Neural cell (in vitro differentiated cells): ENCODE data around the gene ANKRD35. TPM values are rescaled to one million over a fixed set of nuclear protein-coding genes. Genes with fewer than 3 reads are reported as not detected.

Experiments used
- H2AFZ ChIP-seq: fragments of 200-600, 300-800 bp; sonication (generic), shearing (Covaris generic); 2 replicates; pipeline ENCODE4 v1.6.0; 2014; ENCODE audit warnings: low read depth, mild to moderate bottlenecking, antibody characterized with exemption, low read length, moderate library complexity
- H3F3A ChIP-seq: fragments of 200-600 bp; shearing (Covaris generic); 2 replicates; pipeline ENCODE4 v1.6.1; 2016; ENCODE audit warnings: mild to moderate bottlenecking, moderate library complexity, mixed read lengths, antibody characterized with exemption, low read length; ENCODE audit not compliant: insufficient read depth, poor library complexity, severe bottlenecking
- H3K27ac ChIP-seq: fragments of 200-600, 300-800 bp; sonication (generic), shearing (Covaris generic); 2 replicates; pipeline ENCODE4 v1.5.1; 2014; ENCODE audit warnings: mild to moderate bottlenecking, low read length, moderate library complexity
- H3K27me3 ChIP-seq: fragments of 300-800, 200-600 bp; sonication (generic), shearing (Covaris generic); 2 replicates; pipeline ENCODE4 v1.6.0; 2014; ENCODE audit warnings: mild to moderate bottlenecking, low read depth, low read length, moderate library complexity; ENCODE audit not compliant: insufficient read depth
- H3K36me3 ChIP-seq: fragments of 300-800, 200-600 bp; sonication (generic), shearing (Covaris generic); 2 replicates; pipeline ENCODE4 v1.5.1; 2014; ENCODE audit warnings: mild to moderate bottlenecking, antibody characterized with exemption, low read length, moderate library complexity; ENCODE audit not compliant: insufficient read depth
- H3K4me2 ChIP-seq: fragments of 300-800, 200-600 bp; sonication (generic), shearing (Covaris generic); 2 replicates; pipeline ENCODE4 v1.6.0; 2014; ENCODE audit warnings: mild to moderate bottlenecking, low read length
- H3K4me3 ChIP-seq: fragments of 300-800, 200-600 bp; sonication (generic), shearing (Covaris generic); 2 replicates; pipeline ENCODE4 v1.5.1; 2014; ENCODE audit warnings: mild to moderate bottlenecking, low read length, moderate library complexity
- H3K79me2 ChIP-seq: fragments of 200-600 bp; shearing (Covaris generic); replicated peaks from 2 replicates; pipeline ENCODE4 v1.6.0; 2014; ENCODE audit warnings: mild to moderate bottlenecking, low read length, moderate library complexity; ENCODE audit not compliant: insufficient read depth
- H3K9ac ChIP-seq: fragments of 300-800, 200-600 bp; sonication (generic), shearing (Covaris generic); 2 replicates; pipeline ENCODE4 v1.6.1; 2016; ENCODE audit warnings: mild to moderate bottlenecking, low read length, mixed read lengths
- H3K9me2 ChIP-seq: fragments of 200-600 bp; shearing (Covaris generic); 2 replicates; pipeline ENCODE4 v1.6.1; 2016; ENCODE audit warnings: mild to moderate bottlenecking, low read length, mixed read lengths; ENCODE audit not compliant: insufficient read depth
- H3K9me3 ChIP-seq: fragments of 200-600, 300-800 bp; sonication (generic), shearing (Covaris generic); 2 replicates; pipeline ENCODE4 v1.6.1; 2016; ENCODE audit warnings: mild to moderate bottlenecking, mixed run types, low read length, moderate library complexity, mixed read lengths
- H4K20me1 ChIP-seq: fragments of 200-600 bp; shearing (Covaris generic); 2 replicates; pipeline ENCODE4 v1.6.1; 2016; ENCODE audit warnings: mild to moderate bottlenecking, mixed run types; ENCODE audit not compliant: insufficient read depth
- CTCF ChIP-seq: fragments of 450-650 bp; IDR thresholded peaks from 2 replicates; pipeline ENCODE4 v1.5.1; 2014; ENCODE audit warnings: antibody characterized with exemption, mild to moderate bottlenecking, moderate library complexity; ENCODE audit not compliant: poor library complexity, severe bottlenecking
- EP300 ChIP-seq: fragments of 450-650 bp; conservative IDR thresholded peaks from 2 replicates; pipeline ENCODE4 v1.6.1; 2014; ENCODE audit warnings: antibody characterized with exemption, mild to moderate bottlenecking, moderate library complexity; ENCODE audit not compliant: poor library complexity, severe bottlenecking
- EZH2 ChIP-seq: fragments of 200-600, 300-800 bp; shearing (Covaris generic), sonication (generic); IDR thresholded peaks from 2 replicates; pipeline ENCODE4 v1.6.1; 2014; ENCODE audit warnings: antibody characterized with exemption, low read length, borderline replicate concordance, mild to moderate bottlenecking; ENCODE audit not compliant: insufficient read depth, poor library complexity, severe bottlenecking
- MXI1 ChIP-seq: fragments of 450-650 bp; conservative IDR thresholded peaks from 2 replicates; pipeline ENCODE4 v1.6.1; 2014; ENCODE audit warnings: antibody characterized with exemption, mild to moderate bottlenecking; ENCODE audit not compliant: poor library complexity, severe bottlenecking
- POLR2AphosphoS5 ChIP-seq: IDR thresholded peaks from 2 replicates; pipeline ENCODE4 v1.6.1; 2012
- RAD21 ChIP-seq: fragments of 450-650 bp; conservative IDR thresholded peaks from 2 replicates; pipeline ENCODE4 v1.6.1; 2014; ENCODE audit warnings: antibody characterized with exemption, mild to moderate bottlenecking, moderate library complexity
- REST ChIP-seq: IDR thresholded peaks from 2 replicates; pipeline ENCODE4 v1.6.1; 2012; ENCODE audit warnings: borderline replicate concordance
- SMC3 ChIP-seq: fragments of 450-650 bp; conservative IDR thresholded peaks from 2 replicates; pipeline ENCODE4 v1.6.1; 2014; ENCODE audit warnings: antibody characterized with exemption, mild to moderate bottlenecking, moderate library complexity; ENCODE audit not compliant: poor library complexity
- TAF1 ChIP-seq: IDR thresholded peaks from 2 replicates; pipeline ENCODE4 v1.6.1; 2012; ENCODE audit warnings: low read depth
- polyA plus RNA-seq: library from polyadenylated mRNA; depleted of rRNA; stranded (reverse); fragments of >200 nt; gene quantifications from 2 replicates; pipeline ENCODE4 v1.2.3, GENCODE V29; 2014

Gene ANKRD35
- polyA plus RNA-seq, 1 donor from 2014 or later = not detected

GRCh38 chr1:145858901-145859490 lies 26.7 kb downstream of the ANKRD35 start, which contains the start of gene PIAS3:
TSS of gene PIAS3 (minus strand) at chr1:145859081. CDS start at chr1:145858990, 91 bp downstream.
- Histone ChIP-seq H3K4me3 (peak within 1 kb of the TSS; percentile 94), H2AFZ (peak within 1 kb of the TSS; percentile 74), H3K27me3 (no peaks in the 10 kb centered on the region), H3K27ac (peak within 1 kb of the TSS; percentile 68), H3K4me2 (peak within 1 kb of the TSS; percentile 47), H3K9me2 (no peaks in the 10 kb centered on the region), H4K20me1 (no peaks in the 10 kb centered on the region), H3F3A (no peaks in the 10 kb centered on the region), H3K9ac (peak within 1 kb of the TSS; percentile 81), H3K36me3 (no peaks in the 10 kb centered on the region), H3K79me2 (peaks cover 5% of the 10 kb centered on the region), H3K9me3 (no peaks in the 10 kb centered on the region)
- TF ChIP-seq TAF1 = peak; percentile 72
- TF ChIP-seq EZH2 = no peak
- peak; percentile 5 for TF ChIP-seq MXI1

GRCh38 chr1:145858238-145858900 lies 27.3 kb downstream of the ANKRD35 start:
- H3K9ac ChIP-seq = peak overlapping the region; percentile 81
- H3K27me3 ChIP-seq = no peaks in the 10 kb centered on the region
- H3K4me2 ChIP-seq = peak overlapping the region; percentile 47
- H3F3A ChIP-seq = no peaks in the 10 kb centered on the region
- H2AFZ ChIP-seq = peak overlapping the region; percentile 74
- no peaks in the 10 kb centered on the region for H3K9me3 ChIP-seq
- H3K9me2 ChIP-seq = no peaks in the 10 kb centered on the region
- no peaks in the 10 kb centered on the region for H3K36me3 ChIP-seq
- H4K20me1 ChIP-seq = no peaks in the 10 kb centered on the region
- TF ChIP-seq MXI1 (peak; percentile 0), POLR2AphosphoS5 (no peak)
- H3K4me3 ChIP-seq = peak overlapping the region; percentile 94
- peaks cover 5% of the 10 kb centered on the region for H3K79me2 ChIP-seq
- peak overlapping the region; percentile 68 for H3K27ac ChIP-seq

GRCh38 chr1:145857170-145857569 lies 28.5 kb downstream of the ANKRD35 start:
- peaks cover 5% of the 10 kb centered on the region for H3K79me2 ChIP-seq
- TF ChIP-seq EZH2 = no peak
- TF ChIP-seq REST = no peak
- TF ChIP-seq RAD21 = no peak
- no peak for TF ChIP-seq TAF1
- TF ChIP-seq SMC3 = no peak
- TF ChIP-seq EP300 = no peak
- TF ChIP-seq MXI1 = no peak
- no peak for TF ChIP-seq CTCF
- TF ChIP-seq POLR2AphosphoS5 = no peak
- no peaks in the 10 kb centered on the region for H4K20me1 ChIP-seq
- H3K27ac ChIP-seq = no peak overlapping the region
- H3K4me3 ChIP-seq = peak overlapping the region; percentile 94
- H3K36me3 ChIP-seq = no peaks in the 10 kb centered on the region
- H3K9me3 ChIP-seq = no peaks in the 10 kb centered on the region
- no peaks in the 10 kb centered on the region for H3K9me2 ChIP-seq
- no peak overlapping the region for H2AFZ ChIP-seq
- no peaks in the 10 kb centered on the region for H3F3A ChIP-seq
- H3K9ac ChIP-seq = no peak overlapping the region
- H3K4me2 ChIP-seq = peak overlapping the region; percentile 47
- no peaks in the 10 kb centered on the region for H3K27me3 ChIP-seq
